HepG2 (cell line): Measurements from ENCODE around the gene RPL11.

ENCODE experiments used
- HNRNPL ChIP-seq: fragments of 200-400 bp; formaldehyde crosslinking; IDR thresholded peaks from 2 replicates; pipeline ENCODE4 v1.6.1; 2017; ENCODE audit warnings: mild to moderate bottlenecking, low read depth, low read length
- NR2F6 ChIP-seq, 2 experiments: IDR thresholded peaks; 2 replicates each; pipeline ENCODE4 v1.6.1; 2016; ENCODE audit warnings: antibody characterized with exemption in 1 of 2, mild to moderate bottlenecking in 1 of 2
- RELA ChIP-seq: sonication (generic); formaldehyde crosslinking; IDR thresholded peaks from 2 replicates; pipeline ENCODE4 v1.4.0; 2020; ENCODE audit warnings: missing genetic modification reagents
- SP1 ChIP-seq, 2 experiments: fragments of 450-650 bp in 1 of 2; sonication (generic) in 1 of 2; formaldehyde crosslinking in 1 of 2; IDR thresholded peaks; 2 replicates each; pipeline versions ENCODE4 v1.4.0 to v1.6.1; 2016 to 2020; ENCODE audit warnings: missing genetic modification reagents in 1 of 2
- THYN1 ChIP-seq: sonication (generic); formaldehyde crosslinking; IDR thresholded peaks from 2 replicates; pipeline ENCODE4 v1.8.1; 2023; ENCODE audit warnings: low read depth, mild to moderate bottlenecking, moderate library complexity, missing genetic modification reagents, borderline replicate concordance

GRCh38 chr1:23691499-23692307 lies at the start of gene RPL11:
- TF ChIP-seq THYN1 (CRISPR knock-in tag) (0 out of 2 replicates have a peak, but pooled peaks have one; percentile 80), HNRNPL (peak; percentile 77; the same call in 1 of the 2 replicates), RELA (CRISPR knock-in tag) (0 out of 2 replicates have a peak, but pooled peaks have one; percentile 68), SP1 (IDR thresholded peaks at IDR 0.05) (no peak), SP1 (CRISPR knock-in tag; IDR thresholded peaks at IDR 0.05) (peak; percentile 39; the same call in 1 of the 2 replicates), NR2F6 (IDR thresholded peaks at IDR 0.05) (no peak), NR2F6 (CRISPR knock-in tag; IDR thresholded peaks at IDR 0.05) (no peak)
